Activated naive CD4-positive, alpha-beta T cell (primary cell): Measurements from ENCODE around the gene PPM1A.
"Not testable (repeated sequence)": the region's sequence is repeated elsewhere in the genome, so short reads cannot be mapped to it uniquely, and the experiment has no call there.

ENCODE experiments used
- DNase-seq, 4 experiments: peaks; one replicate each; lab custom pipeline; 2025; lab: John Stamatoyannopoulos, UW

Gene PPM1A

GRCh38 chr14:60266021-60266937, 17.3 kb downstream of the PPM1A start:
- DNase-seq, result no peak

- no peak for DNase-seq
Measured at GRCh38 chr14:60272177-60272576, 23.2 kb downstream of the PPM1A start.

- DNase-seq, result no peak
Measured at GRCh38 chr14:60273956-60274355, 24.9 kb downstream of the PPM1A start.

GRCh38 chr14:60274448-60274847, 25.4 kb downstream of the PPM1A start:
- DNase-seq, result no peak

GRCh38 chr14:60275932-60276331, 26.9 kb downstream of the PPM1A start:
- no peak for DNase-seq

- no peak for DNase-seq
Measured at GRCh38 chr14:60276347-60276746, 27.3 kb downstream of the PPM1A start.

- DNase-seq, result no peak
Measured at GRCh38 chr14:60277605-60278190, 28.7 kb downstream of the PPM1A start.

- DNase-seq, result no peak
Measured at GRCh38 chr14:60278350-60278749, 29.3 kb downstream of the PPM1A start.

- no peak for DNase-seq
Measured at GRCh38 chr14:60287452-60287851, 38.4 kb downstream of the PPM1A start.

GRCh38 chr14:60288279-60288678, 39.3 kb downstream of the PPM1A start:
- no peak for DNase-seq

GRCh38 chr14:60294411-60295069, 45.5 kb downstream of the PPM1A start:
- no peak for DNase-seq

- no peak for DNase-seq
Measured at GRCh38 chr14:60300019-60300418, 51.0 kb downstream of the PPM1A start.

GRCh38 chr14:60301685-60302084, 52.7 kb downstream of the PPM1A start:
- DNase-seq, result no peak

GRCh38 chr14:60302663-60303062, 53.6 kb downstream of the PPM1A start:
- no peak for DNase-seq

GRCh38 chr14:60303745-60304144, 54.7 kb downstream of the PPM1A start:
- no peak for DNase-seq

GRCh38 chr14:60304509-60304908, 55.5 kb downstream of the PPM1A start:
- no peak for DNase-seq

- no peak for DNase-seq
Measured at GRCh38 chr14:60309867-60310552, 61.0 kb downstream of the PPM1A start.

GRCh38 chr14:60311417-60311816, 62.4 kb downstream of the PPM1A start:
- DNase-seq, result no peak

- no peak for DNase-seq
Measured at GRCh38 chr14:60313093-60313492, 64.1 kb downstream of the PPM1A start.

GRCh38 chr14:60315196-60315990, 66.4 kb downstream of the PPM1A start:
- no peak for DNase-seq

- no peak for DNase-seq
Measured at GRCh38 chr14:60317609-60318008, 68.6 kb downstream of the PPM1A start.

GRCh38 chr14:60320860-60321259, 71.8 kb downstream of the PPM1A start:
- not testable (repeated sequence) for DNase-seq
